Pulmonary artery endothelial cell (primary cell): Measurements from ENCODE around the gene NID1. TPM values are rescaled to one million over a fixed set of nuclear protein-coding genes. Genes with fewer than 3 reads are reported as not detected.
A peak's percentile ranks its signal among the peaks of the same experiment; 100 is the strongest.

ENCODE experiments used
- DNase-seq: peaks from one replicate; pipeline ENCODE4 v3.0.0-alpha.2; 2011; ENCODE audit warnings: low read depth, low spot score
- total RNA-seq: library from RNA; depleted of rRNA; stranded (reverse); fragments of >200 nt; gene quantifications from 2 replicates; pipeline ENCODE4 v1.2.3, GENCODE V29; 2014

Gene NID1, protein sequence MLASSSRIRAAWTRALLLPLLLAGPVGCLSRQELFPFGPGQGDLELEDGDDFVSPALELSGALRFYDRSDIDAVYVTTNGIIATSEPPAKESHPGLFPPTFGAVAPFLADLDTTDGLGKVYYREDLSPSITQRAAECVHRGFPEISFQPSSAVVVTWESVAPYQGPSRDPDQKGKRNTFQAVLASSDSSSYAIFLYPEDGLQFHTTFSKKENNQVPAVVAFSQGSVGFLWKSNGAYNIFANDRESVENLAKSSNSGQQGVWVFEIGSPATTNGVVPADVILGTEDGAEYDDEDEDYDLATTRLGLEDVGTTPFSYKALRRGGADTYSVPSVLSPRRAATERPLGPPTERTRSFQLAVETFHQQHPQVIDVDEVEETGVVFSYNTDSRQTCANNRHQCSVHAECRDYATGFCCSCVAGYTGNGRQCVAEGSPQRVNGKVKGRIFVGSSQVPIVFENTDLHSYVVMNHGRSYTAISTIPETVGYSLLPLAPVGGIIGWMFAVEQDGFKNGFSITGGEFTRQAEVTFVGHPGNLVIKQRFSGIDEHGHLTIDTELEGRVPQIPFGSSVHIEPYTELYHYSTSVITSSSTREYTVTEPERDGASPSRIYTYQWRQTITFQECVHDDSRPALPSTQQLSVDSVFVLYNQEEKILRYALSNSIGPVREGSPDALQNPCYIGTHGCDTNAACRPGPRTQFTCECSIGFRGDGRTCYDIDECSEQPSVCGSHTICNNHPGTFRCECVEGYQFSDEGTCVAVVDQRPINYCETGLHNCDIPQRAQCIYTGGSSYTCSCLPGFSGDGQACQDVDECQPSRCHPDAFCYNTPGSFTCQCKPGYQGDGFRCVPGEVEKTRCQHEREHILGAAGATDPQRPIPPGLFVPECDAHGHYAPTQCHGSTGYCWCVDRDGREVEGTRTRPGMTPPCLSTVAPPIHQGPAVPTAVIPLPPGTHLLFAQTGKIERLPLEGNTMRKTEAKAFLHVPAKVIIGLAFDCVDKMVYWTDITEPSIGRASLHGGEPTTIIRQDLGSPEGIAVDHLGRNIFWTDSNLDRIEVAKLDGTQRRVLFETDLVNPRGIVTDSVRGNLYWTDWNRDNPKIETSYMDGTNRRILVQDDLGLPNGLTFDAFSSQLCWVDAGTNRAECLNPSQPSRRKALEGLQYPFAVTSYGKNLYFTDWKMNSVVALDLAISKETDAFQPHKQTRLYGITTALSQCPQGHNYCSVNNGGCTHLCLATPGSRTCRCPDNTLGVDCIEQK
- total RNA-seq, result 64.3 and 67.7 TPM in 2 replicates

DNA sequence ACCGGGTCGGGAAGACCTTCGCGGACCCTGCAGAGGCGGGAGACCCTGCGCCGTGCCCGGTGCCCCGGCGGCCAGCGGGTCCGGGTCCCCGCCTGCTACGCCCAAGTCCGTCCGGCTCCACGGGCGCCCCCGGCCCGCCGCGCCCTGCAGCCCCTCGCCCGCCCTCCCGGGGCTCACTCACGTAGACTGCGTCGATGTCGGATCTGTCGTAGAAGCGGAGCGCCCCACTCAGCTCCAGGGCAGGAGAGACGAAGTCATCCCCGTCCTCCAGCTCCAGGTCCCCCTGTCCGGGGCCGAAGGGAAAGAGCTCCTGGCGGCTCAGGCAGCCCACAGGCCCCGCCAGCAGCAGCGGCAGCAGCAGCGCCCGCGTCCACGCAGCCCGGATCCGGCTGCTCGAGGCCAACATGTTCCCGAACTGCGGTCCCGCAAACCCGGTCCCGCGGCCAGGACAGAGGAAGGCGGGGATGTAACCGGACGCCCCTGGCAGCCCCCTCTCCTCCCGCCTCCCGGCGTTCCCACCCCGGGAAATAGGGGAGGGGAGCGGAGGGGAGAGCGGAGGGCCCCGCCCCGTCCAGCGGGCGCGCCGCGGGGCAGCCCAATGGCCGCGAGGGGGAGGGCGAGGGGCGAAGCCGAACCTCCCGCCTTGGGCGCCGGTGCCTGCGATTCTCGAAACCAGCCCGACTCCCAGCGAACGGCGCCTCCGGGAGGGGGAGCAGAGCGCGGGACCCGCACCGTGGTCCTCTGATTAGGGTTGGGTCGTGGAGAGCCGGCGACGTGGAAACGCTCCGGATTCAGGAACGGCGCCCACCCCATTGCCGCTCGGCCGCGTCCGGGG lies at the start of gene NID1:
TSS of gene NID1 (minus strand) at position 417 of the 835 bp plus-strand sequence. CDS start at position 406, 11 bp downstream.
- DNase-seq, result peak; percentile 24

DNA sequence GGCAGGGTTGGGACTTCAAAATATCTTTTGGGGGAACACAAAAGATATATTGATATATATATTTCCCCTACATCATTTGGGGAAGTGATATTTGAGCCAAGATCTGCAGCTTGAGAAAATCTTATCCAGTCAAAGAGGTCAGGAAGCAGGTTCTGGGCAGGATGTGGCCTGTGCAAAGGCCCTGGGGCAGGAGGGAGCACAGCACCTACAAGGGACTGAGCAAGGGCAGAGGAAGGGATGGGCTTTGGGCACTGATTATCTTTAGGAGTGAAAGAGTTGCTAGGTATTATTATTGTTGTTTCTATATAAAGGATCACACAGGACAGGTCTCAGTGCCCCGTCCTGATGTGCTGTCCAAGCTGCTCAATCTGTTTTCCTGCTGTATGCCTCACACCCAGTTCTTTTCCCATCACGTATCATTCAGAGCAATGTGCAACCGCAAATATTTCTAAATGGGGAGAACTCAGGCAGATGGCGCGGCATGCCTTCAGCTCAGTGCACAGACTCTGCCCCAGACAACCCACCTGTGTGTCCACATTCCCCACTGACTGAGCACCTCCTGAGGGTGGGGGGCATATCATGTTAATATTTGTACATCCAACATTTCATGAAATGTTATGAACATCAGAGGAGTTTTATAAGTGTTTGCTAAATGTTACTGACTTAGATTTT lies 49.3 kb upstream of the NID1 start:
- no peak for DNase-seq

DNA sequence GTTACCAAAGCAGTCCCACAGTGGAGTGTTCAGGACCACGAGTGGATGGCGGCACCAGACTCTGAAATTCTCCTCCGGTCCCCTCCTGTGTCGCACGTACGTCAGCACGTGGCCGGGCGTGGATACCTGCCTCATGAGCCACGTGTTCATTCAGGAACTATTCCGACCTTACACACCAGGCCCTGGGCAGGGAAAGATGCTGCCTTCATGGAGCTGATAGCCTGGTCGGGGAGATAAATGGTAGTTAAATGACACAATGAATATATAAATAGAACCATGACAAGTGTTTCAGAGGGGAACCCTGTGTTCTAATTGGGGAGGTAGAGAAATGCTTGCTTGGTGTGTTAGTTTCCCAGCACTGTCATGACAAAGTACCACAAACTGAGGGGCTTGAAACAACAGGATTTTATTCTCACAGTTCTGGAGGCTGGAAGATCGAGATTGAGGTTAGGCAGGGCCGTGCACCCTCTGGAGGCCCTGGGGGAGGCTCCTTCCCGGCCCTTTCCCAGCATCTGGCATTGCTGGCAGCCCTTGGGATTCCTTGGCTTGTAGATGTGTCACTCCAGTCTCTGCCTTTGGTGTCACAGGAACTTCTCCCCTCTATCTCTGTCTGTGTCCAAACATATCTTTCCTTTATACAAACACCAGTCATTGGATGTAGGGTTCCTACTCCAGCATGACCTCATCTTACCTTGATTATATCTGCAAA lies 48.6 kb upstream of the NID1 start:
- DNase-seq, result no peak

DNA sequence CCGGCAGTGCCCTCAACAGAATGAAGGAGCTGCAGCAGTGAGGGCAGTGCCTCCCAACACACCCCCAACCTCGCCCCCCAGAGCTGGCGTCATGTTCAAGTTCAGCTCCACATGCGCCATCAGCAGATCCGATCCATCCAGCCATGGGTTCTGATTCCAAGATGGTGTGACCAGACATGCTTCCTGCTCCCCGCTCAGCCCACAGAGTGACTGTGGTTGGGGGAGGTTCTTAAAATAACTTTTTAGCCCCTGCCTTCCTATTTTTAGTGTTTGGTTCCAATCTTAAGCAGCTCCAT lies 47.4 kb upstream of the NID1 start:
- DNase-seq, result no peak

DNA sequence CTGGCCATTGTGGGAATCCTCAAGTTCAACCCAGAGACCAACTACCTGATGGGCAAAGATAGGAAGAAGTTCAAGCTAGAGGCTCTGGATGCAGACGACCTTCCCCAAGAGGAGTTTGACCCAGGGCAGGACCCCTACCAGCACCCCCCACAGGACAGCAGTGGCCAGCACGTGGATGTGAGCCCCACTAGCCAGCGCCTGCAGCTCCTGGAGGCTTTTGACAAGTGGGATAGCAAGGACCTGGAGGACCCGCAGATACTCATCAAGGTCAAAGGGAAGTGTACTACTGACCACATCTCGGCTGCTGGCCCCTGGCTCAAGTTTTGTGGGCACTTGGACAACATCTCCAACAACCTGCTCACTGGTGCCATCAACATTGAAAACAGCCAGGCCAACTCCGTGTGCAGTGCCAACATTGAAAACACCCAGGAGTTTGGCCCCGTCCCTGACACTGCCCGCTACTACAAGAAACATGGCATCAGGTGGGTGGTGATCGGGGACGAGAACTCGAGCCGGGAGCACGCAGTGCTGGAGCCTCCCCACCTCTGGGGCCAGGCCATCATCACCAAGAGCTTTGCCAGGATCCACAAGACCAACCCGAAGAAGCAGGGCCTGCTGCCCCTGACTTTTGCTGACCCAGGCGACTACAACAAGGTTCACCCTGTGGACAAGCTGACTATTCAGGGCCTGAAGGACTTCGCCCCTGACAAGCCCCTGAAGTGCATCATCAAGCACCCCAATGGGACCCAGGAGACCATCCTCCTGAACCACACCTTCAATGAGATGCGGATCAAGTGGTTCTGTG lies 46.8 kb upstream of the NID1 start:
- DNase-seq, result no peak

DNA sequence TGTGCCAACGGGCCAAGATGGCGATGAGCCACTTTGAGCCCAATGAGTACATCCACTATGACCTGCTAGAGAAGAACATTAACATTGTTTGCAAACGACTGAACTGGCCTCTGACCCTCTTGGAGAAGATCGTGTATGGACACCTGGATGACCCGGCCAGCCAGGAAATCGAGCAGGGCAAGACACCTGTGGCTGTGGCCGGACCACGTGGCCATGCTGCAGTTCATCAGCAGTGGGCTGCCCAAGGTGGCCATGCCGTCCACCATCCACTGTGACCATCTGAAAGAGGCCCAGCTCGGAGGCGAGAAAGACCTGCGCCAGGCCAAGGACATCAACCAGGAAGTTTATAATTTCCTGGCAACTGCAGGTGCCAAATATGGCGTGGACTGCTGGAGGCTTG lies 45.2 kb upstream of the NID1 start:
- DNase-seq, result no peak

DNA sequence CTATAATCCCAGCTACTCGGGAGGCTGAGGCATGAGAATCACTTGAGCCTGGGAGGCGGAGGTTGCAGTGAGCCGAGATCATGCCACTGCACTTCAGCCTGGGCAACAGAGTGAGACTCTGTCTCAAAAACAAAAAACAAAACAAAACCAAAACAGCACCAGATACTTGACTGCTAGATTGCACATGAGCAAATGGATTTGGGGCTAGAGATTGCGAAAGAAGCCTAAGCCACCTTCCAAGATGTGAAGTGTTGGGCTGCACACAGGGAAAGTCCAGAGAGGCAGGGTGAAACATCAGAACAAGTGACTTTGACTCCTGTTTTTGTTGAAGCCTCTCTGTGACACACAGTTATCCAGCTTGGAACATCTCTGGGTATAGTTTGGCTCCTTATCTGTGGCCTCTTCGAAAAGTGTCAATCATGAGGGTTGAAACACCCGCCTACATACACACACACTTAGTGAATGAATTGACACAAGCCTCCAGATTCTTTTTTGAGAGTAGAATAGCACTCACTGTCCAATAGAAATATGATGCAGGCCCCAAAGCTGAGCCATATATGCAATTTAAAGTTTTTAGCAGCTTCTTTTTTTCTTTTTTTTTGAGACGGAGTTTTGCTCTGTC lies 43.2 kb upstream of the NID1 start:
- DNase-seq, result no peak

DNA sequence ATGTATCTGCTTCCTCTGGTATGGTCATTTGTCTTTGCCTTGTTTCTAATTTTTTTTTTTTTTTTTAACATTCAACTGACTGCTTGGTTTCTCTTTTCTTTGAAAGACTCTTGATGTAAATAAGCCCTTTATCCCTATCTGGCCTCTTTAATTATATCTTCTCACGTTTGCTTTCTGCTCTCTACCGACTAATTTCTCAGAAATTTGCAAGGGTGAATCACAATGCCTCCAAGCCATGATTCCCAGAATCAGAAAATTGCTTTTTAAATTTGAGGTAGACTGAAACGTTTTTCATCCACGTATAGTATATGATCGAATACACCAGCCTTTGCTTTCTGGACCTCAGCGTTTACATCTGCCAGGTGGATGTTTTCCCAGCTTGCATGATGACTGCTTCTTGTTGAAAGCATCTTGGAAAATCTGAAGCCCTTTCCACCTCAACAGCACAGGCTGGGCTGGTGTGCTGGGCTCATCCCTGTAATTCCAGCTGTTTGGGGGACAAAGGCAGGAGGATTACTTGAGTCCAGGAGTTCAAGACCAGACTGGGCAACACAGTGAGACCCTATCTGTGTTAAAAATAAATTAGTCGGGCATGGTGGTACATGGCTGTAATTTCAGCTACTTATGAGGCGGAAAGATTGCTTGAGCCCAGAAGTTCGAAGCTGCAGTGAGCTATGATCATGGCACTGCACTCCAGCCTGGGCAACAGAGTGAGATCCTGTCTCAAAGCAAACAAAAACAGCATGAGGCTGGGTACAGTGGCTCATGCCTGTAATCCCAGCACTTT lies 42.4 kb upstream of the NID1 start:
- DNase-seq, result no peak

DNA sequence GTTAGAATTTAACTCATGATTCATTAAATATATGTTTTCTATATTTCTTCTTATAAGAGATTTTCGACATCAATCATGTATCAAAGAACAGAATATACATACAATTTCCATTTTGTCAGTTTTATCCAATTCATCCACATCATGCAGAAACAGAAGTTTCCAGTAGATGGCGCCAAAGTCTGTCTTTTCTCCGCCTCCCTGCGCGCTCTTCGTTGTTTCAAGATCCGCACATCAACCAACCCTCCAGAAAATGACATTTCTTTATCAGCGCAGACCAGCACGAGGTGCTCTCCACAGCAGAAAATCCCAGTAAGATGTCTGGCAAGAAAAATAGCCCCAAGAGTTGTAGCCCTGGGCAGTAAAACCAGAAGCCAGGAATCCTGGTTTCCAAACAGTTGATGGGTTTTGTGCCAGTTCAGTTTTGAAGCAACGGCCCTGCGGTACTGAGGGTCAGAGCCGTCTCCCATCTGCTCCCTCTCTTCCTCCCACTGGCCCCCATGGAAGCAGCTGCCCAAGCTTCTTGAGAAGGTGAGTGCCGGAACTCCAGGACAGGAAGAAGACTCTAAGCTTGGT lies 38.8 kb upstream of the NID1 start:
- no peak for DNase-seq

DNA sequence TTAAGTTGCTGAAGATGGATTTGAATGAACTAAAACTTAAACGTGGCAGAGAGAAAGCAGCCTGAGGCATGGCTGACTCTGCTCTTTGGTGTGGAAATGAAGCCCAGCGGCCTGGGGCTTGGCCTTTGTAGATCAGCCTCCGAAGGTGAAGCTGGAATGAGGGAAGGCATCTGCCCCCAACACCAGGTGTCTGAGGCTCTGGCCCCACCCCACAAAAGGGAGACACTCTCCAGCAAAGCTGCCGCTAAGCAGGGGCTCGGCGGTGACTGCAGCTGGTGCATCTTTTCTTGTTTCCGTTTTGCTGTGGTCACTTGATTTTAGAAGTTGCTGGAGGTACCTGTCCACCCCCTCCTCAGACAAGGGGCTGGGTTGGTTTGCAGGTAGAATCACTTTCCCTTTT lies 38.2 kb upstream of the NID1 start:
- no peak for DNase-seq

DNA sequence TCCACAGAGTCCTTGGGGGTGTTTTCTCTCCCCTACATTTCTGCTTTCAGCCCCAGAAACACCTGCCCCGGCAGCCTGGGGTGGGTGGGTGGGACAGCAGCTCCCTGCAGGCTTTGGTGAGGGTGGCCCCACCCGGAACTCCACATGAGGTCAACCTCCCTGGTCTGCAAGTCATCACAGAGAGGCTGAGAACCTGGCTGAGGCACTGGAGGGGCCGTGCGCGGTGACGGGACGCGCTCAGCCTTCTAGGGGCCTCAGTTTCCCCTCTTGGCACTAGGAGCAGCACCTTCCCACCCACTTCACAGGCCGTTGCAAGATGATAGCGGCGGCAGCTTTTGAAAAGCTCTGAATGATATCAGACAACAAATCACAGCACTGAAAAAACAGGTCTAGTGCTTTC lies 37.7 kb upstream of the NID1 start:
- no peak for DNase-seq

DNA sequence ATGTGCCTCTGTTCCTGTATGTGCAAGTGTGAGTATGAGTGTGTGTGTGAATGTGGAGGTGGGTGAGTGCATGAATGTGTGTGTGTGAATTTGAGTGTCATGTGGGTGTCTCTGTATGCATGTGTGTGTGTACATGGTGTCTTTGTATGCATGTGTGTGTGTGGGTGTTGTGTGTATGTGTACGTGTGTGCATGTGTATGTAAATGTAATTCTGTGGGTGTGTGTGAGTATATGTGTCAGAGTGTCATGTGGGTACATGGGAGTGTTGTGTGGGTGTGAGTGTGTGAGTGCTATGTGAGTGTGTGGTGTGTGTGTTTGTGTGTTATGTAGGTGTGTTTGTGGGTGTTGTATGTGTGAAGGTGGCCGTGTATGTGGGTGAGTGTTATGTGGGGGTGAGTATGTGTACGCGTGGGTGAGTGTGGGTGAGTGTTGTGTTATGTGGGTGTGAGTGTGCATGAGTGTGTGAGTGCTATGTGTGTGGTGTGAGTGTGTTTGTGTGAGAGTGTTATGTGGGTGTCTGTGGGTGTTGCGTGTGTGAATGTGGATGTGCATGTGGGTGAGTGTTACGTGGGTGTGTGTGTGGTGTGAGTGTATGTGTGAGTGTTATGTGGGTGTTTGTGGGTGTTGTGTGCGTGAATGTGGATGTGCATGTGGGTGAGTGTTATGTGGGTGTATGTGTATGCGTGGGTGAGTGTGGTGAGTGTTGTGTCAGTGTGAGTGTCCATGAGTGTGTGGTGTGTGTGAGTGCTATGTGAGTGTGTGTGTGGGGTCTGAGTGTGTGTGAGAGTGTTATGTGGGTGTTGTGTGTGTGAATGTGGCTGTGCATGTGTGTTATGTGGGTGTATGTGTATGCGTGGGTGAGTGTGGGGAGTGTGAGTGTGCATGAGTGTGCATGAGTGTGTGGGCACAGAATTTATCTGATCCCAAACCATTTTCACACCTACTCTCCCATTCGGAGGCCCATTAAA lies 36.6 kb upstream of the NID1 start:
- DNase-seq, result no peak

DNA sequence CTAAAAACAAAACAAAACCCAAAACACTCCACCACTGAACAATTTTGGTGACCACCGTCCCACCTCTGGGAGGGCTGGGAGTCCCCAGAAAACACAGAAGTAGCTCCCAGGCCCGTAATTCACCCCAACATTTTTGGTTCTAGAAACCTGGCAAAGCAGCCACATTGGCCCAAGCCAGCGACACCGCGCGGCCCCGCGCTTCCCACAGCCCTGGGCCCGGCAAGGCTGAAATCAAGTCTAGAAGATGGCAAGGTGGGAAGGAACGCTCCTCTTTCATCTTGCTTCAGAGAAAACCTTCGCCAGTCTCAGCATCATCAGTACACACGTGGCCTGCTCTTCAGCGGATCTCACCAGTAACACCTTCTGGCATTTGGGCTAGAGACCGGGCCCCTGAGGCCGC lies 35.9 kb upstream of the NID1 start:
- no peak for DNase-seq

DNA sequence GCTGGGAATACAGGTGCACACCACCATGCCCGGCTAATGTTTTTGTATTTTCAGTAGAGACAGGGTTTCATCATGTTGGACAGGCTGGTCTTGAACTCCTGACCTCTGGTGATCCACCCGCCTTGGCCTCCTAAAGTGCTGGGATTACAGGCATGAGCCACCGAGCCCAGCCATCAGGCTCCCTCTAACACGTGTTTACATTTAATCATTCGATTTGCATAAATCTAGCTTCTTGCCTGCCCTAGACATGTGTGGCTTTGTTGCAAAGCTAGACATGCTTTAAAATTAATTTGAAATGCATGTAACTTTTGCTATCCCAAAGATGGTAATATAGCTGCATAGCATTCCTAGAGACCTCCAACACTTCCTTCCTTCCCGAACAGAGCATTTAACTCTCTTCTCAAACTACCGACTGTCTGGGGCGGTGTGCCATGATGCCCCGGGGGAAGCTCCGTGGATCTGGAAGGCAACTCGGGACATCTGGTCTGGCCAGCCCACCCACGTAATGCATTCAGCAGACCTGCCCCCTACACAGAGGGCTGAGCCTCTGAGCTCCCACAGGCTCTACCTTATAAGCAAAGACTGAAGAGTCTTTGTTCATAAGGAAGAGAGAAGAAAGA lies 34.6 kb upstream of the NID1 start:
- no peak for DNase-seq

DNA sequence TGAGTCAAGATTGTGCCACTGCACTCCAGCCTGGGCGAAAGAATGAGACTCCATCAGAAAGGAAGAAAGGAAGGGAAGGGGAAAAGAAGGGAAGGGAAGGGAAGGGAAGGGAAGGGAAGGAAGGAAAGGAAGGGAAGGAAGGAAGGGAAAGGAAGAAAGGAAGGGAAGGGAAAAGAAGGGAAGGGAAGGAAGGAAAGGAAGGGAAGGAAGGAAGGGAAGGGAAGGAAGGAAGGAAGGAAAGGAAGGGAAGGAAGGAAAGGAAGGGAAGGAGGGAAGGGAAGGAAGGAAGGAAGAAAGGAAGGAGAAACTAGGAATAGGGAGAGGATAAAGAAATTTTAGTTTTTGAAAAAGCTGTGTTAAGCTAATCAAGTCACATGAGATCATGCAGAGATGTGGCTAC lies 33.4 kb upstream of the NID1 start:
- no peak for DNase-seq
